Measurements from ENCODE around the gene ZNF148.
"Not testable (repeated sequence)": the region's sequence is repeated elsewhere in the genome, so short reads cannot be mapped to it uniquely, and the experiment has no call there.

Gene ZNF148

DNA sequence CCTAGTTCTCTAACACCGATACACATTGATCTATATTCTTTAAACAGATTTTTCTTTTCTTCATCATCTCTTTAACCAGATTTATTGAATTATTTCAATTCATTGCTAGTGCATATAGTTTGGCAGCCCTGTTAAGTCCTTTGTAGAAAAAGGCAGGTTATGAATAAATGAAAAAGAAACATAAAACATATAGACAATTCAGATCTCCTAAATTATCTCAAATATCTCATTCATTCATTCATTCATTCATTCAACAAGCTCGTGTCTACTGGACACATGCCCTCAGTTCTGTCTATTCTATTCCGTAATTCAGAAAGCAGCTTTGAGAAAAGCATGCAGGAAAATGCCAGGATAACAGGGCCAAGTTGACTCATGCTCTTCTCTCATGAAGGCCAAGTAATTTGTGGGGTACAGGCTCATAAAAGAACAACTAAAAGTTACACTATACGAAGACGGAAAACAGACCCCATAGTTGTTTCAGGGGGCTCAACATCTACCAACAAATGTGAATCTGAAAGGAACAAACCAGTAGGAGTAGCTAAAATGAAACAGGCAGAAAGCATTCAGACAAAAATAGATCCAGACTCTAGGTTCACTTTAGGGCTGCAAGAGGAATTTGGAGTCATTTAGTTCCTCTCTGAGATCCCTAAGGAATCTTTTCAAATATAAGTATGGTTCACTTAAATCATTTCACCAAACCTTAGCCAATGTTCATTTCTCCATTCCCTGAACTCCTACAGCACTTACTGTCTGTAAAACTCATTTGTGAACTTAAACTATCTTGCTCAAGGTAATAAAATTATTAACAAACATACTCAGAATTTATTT is 7.5 kb downstream of the ZNF148 start:
- DNase-seq, result no peak

DNA sequence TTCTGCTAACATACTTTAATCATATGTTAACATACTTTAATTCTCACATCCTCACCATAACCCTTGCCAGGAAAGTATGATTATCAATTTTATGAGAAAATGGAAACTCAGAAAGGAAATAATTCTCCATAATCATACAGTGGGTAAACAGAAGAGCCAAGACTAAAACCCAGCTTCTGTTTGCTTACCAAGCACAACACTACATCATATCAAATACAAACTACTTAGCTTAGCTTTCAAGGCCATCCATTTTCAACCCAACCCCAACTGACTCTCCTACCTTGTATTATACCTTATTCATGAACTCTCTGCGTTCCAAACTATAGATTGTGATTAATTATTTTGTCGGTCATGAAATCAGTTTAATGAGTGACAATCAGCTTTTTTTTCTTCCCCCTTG is 9.0 kb downstream of the ZNF148 start:
- DNase-seq, result no peak

DNA sequence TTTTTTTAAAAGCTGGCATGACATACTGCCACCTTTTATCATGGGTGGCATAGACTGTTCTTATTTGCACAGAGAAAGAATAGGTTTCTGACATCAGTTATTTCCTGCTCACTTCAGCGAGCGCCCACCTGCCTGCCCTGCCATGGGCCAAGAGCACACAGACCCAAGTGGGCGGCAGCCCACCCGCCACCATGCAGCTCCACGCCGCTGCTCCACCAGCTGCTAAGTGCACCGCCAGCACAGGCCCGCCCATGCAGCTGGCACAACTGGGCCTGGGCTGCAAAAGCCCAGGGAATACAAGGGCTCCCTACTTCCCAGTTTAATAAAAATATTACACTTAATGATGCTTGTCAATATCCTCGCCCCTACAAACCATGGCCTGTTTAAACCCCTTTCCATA is 15.4 kb downstream of the ZNF148 start:
- DNase-seq, result no peak

DNA sequence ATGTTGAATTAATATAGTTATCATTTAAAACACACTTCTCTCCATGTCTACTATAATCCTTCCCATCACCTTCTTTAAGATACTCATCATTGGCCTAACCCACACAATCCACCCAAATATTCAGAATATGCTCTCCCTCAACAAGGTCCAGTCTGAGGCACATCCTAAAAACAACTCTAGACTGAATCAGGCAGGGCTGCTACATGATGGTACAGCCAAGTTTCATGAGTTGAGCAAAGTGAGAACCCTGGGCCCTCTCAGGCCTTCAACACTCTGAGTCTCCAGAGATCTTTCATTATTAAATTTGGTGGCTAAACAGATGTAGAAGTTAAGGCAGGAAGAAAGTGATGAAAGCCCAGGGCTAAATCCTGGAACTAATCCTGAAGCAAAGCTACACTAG is 16.2 kb downstream of the ZNF148 start:
- DNase-seq, result no peak

DNA sequence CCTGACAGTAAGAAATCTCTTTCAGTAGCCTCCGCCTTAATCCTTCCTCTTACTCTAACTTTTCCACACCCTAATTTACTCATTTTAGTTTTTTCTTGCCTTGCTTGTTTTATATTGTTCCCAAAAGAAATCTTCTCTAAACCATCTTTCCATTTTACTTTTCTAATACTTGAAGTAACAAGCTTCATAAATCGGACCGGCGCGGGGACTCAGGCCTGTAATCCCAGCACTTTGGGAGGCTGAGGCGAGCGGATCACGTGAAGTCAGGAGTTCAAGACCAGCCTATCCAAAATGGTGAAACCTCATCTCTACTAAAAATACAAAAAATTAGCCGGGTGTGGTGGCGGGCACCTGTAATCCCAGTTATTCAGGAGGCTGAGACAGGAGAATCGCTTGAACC is 17.3 kb downstream of the ZNF148 start:
- DNase-seq, result no peak

DNA sequence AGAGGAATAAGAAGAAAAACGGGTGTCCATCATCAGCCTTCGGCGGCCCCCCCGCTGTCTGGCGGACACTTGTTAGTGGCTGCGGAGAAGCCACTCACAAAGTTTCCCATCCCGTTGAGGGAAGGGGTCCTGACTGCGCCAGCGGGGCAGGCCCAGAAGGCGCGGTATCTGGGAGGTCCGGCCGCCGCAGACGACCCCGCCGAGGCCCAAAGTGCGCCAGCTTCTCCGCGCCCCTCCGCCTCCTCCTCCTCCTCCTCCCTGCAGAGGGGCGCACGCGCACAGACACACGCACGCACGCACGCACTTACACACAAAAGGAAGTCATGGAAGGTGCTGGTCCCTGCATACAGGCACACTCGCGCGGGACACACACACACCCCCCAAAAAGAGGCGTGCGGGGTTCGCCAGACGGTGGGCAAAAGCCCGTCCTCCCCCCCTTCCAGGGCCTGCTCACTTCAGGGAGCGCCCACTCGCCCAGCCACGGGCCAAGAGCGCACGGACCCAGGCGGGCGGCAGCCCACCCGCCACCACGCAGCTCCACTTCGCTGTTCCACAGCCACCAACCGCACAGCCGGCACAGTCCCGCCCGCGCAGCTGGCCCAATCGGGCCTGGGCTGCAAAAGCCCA is 18.0 kb downstream of the ZNF148 start:
- no peak for DNase-seq

DNA sequence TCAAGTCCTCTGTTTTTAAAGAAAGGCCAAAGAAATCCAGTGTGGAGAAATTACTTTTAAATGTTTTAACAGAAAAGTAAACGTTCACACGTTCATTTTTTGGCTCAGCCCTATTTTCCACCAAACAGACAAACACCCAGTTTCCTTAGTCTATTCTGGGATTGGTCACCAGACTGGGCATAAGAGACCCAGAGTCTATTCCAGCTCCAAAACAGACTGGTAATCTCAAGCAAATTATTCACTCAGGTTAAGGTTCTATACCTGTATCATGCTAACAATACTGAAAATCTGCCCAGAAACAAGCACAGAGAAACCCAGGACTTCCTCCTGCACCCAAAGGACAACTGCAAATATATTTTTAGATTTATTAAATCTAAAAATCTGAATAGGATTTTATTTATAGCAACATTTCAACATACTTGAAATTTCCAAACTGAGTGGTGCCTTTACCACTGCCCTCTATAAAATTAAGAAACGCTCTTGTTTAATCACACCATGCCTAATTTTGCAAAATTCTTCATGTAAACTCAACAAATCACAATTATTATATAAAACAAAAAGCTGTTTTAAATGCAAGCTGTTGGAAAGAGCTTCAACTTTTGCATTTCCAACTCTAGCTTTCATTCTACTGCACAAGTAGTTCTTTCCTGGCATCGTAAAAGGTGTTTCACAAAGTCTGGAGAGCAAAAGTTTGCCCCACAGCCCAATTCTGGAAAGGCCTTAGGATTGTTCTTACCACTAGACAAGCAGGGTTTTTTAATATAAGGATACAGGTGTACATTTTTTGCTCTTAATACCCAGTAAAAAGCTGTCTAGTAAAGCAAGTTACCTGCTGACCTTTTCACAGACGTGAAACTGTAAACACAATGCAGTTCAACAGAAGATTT is 18.7 kb downstream of the ZNF148 start:
- no peak for DNase-seq

DNA sequence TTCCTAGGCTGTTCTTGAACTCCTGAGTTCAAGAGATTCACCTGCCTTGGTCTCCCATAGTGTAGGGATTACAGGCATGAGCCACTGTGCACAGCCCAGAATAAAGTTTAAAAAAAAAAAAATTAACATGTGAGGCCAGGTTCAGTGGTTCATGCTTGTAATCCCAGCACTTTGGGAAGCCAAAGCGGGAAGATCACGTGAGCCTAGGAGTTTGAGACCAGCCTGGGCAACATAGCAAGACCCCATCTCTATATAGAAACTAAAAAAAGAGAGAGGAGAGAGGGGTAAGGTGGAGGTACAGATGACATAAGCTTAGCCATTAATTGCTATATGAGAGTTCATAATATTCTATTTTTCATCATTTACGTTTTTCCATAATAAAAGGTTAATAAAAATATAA is 21.5 kb downstream of the ZNF148 start:
- DNase-seq, result no peak

DNA sequence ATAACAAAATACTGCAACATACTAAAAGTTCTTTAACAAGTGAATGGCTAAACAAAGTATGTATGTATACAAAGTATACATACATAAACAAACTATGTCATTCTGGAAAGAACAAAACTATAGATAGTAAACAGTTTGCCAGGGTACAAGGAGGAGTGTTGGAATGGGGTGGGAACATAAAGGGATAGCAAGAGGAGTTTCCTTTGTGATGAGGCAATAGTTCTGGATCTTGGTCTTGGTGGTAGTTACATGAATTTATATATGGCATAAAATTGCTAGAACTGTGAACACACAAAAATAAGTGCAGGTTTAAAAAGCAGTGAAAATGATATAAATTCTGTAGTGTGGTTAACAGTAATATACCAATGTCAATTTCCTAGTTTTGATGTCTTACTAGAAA is 22.0 kb downstream of the ZNF148 start:
- no peak for DNase-seq

DNA sequence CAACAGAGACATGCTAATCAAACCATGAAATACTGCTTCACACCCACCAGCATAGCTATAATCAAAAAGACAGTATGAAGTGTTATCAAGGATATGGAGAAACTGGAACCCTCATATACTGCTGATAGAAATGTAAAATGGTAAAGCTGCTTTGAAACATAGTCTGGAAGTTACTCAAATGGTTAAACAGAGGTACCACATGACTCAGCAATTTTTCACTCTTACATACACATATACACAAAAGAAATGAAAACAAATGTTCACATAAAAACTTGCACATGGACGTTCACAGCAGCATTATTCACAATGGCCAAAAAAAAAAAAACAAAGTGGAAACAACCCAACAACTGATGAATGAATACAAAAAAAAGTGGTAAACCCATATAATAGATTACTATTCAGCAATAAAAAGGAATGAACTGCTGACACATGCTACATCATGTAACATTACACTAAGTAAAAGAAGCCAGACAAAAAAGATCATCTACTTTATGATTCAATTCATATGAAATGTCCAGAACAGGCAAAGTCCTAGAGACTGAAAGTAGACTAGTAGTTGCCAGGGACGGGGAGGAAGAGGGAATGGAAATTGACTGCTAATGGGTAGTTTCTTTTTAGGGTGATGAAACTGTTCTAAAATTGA is 23.2 kb downstream of the ZNF148 start:
- DNase-seq, result no peak

DNA sequence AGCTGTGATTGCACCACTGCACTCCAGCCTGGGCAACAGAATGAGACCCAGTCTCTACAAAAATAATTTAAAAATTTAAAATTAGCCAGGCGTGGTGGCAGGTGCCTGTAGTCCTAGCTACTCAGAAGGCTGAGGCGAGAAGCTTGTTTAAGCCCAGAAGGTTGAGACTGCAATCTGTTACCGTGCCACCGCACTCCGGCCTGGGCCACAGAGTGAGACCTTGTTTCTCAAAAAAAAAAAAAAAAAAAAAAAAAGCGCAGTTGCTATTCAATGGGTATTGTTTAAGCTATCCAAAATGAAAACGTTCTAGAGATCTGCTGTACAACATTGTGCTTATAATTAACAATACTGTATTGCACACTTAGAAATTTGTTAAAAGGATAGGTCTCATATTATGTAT is 24.0 kb downstream of the ZNF148 start:
- no peak for DNase-seq

DNA sequence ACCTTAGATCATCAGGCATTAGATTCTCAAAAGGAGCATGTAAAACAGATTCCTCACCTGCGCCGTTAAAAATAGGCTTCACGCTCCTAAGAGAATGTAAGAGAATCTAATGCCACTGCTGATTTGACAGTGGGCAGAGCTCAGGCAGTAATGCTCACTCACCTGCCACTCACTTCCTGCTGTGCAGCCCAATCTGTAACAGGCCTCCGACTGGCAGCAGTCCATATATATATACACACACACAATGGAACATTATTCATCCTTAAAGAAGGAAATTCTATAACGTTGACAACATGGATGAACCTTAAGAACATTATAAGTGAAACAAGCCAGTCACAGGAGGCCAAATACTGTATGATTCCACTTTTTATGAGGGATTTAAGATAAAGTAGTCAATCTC is 24.5 kb downstream of the ZNF148 start:
- DNase-seq, result no peak

DNA sequence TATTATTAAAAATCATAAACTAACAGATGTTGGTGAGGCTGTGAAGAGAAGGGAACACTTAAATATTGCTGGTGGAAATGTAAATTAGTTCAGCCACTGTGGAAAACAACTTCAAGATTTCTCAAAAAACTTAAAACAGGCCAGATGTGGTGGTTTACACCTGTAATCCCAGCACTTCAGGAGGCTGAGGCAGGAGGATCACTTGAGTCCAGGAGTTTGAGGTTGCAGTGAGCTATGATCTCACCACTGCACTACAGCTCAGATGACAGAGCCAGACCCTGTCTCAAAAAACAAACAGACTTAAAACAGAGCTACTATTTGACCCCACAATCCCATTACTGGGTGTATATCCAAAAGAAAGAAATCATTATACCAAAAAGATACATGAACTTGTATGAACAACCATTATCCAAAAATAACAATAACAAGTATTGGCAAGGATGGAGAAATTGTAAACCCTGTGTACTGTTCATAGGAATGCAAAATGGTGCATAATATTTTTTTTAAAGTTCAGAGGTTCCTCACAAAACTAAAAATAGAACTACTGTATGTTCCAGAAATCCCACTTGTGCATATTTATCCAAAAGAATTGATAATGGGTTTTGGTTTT is 25.5 kb downstream of the ZNF148 start:
- no peak for DNase-seq

DNA sequence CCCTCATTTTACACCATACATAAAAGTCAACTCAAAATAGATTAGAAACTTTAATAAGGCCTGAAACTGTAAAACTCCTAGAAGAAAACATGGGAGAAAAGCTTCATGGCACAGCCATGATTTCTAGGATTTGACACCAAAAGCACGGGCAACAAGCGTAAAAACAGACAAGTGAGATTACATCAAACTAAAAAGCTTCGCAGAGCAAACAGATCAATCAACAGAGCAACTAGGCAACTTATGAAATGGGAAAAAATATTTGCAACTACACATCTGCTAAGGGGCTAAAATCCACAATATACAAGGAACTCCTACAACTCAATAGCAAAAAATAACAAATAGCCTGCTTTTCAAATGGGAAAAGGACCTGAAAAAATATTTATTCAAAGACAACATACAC is 26.1 kb downstream of the ZNF148 start:
- no peak for DNase-seq

DNA sequence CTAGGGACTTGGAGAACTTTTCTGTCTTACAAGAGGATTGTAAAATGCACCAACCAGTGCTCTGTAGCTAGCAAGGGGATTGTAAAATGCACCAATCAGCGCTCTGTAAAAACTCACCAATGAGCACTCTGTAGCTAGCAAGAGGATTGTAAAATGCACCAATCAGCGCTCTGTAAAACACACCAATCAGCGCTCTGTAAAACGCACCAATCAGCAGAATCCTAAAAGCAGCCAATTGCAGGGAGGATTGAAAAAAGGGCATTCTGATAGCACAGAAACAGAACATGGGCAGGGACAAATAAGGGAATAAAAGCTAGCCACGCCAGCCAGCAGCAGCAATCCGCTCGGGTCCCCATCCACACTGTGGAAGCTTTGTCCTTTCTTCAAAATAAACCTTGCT is 31.8 kb downstream of the ZNF148 start:
- not testable (repeated sequence) for DNase-seq

DNA sequence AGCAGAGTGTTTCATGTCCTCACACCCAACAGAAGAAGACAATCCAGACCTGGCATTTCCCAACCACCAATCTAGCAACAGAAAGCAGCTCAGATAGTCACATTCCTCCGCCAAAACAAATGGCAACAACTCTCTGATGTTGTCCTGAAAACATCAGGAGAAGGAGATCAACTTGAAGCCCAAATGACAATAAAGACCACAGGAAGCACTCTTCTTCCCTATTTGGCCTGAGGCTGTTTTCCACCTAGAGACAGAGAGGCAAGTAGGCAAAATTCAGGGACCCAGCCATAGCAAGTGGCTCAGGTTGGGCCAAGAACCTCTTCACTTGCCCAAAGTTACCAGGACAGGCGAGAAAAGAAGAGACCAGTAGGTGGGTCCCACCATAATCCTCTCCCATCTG is 35.0 kb downstream of the ZNF148 start:
- DNase-seq, result no peak

DNA sequence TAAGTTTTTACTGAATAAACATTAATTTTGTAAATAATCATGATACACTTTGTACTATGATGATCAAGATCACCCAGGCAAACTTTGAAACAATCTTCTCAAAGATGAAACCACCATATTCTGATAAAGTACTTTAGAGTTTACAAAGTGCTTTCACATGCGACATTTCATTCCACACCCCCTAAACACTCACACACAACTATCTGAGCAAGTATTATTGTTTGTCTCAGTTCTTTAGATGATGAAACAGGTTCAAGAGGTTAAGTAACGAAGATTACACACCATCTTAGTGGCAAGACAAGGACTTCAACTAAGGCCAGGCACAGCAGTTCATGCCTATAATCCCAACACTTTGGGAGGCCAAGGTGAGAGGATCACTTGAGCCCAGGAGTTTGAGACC is 37.6 kb downstream of the ZNF148 start:
- no peak for DNase-seq

DNA sequence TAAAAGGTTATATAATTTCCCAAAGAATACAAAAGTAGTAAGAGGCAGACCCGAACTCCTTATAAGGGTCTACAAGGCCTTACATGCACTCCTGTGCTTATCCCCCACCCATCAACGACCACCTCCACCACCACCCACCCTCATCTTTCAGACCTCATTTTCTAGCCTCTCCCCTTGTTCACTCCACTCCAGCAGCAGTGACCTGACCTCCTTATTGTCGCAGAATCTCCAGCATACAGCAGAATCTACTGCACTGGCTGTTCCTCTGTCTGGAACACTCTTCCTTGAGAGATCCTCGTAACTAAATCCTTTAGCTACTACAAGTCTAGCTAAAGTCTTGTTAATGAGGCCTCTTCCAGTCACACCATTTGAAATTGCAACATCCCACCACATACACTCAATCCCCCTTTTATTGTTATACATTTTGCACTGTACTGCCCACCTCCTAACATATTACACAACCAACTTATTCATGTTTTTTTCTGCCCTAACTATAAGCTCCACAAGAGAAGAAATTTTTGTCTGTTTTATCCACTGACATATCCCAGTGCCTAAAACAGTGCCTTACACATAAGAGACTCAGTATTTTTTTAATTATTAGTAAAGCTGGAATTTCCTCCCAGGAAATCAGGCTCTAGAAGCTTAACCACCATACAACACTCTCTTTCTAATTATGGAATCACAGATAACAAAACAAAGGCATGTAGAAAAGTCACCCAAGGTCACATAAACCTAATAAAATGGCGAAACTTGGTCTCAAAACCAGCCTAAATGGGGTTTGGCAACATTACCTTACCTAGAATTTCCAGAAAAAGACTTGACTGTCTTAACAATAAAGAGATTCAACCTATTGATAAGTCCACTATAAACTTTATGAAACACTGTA is 40.2 kb downstream of the ZNF148 start:
- no peak for DNase-seq

DNA sequence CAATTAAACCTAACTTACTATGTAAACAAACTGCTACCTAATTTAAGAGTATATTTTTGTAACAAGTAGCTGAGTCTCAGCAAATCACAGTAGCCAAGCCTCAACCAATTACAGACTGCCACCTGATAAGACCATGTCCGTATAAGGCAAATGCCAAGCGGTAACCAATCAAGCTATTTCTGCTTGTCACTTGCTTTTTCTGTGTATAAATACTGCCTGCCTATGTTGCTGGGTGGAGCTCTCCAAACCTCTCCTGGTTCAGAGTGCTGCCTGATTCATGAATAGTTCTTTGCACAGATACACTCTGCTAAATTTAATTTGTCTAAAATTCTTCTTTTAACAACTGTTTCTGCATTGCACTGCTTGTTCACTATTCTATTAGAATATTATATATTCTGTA is 42.6 kb downstream of the ZNF148 start:
- no peak for DNase-seq

DNA sequence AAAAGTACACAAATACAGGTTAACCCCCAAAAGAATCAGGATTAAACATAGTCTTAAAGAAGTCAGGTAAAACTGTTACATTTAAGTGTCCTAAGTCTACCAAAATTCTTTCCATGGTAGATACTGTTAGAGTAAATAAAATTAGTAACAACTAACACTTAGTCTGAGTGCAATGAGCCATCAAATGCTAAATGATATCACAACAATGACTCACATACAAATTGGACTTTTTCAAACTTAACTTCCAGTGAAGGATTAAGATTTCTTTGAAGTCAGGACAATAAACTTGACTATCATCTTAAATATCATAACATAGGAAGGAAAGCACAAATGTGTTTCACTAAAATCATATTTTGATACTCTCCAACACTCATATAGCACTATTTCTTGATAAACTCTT is 43.9 kb downstream of the ZNF148 start:
- no peak for DNase-seq

DNA sequence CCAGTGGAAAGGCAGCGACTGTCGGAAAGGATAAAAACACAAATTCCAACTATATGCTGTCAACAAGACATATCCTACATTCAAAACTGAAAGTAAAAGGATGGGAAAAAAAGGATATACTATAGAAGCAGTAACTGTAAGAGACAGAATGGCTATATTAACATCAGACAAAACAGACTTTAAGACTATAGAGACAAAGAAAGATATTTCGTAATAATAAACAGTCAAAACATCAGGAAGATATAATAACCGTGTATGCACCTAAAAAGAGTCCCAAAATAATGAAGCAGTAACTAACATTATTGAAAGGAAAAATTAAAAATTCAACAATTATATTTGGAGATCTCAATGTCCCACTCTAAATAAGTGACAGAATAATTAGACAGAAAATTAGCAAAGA is 48.2 kb downstream of the ZNF148 start:
- DNase-seq, result no peak

DNA sequence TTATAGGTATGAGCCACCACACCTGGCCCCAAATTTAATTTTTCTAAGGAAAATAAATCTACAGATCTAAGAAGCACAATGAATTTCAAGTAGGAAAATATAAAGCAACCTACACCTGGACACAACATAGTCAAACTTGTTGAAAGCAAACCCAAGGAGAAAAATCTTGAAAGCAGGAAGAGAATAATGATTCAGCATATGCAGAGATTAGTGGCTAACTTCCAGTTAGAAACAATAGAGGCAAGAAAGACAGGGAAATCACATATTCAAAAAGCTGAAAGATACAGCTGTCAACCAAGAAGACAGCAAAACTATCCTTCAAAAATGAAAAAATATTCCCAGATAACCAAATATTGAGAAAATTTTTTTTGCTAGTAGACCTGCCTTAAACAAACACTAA is 49.4 kb downstream of the ZNF148 start:
- no peak for DNase-seq
